ENCODE data around the gene HCN4. TPM values are rescaled to one million over a fixed set of nuclear protein-coding genes. Genes with fewer than 3 reads are reported as not detected.

Gene HCN4
- total RNA-seq (2022; extraction: Qiagen RNA extraction; ENCODE audit: low read depth), result 0.22 to 0.37 TPM (median 0.26 TPM) in 5 replicates

DNA sequence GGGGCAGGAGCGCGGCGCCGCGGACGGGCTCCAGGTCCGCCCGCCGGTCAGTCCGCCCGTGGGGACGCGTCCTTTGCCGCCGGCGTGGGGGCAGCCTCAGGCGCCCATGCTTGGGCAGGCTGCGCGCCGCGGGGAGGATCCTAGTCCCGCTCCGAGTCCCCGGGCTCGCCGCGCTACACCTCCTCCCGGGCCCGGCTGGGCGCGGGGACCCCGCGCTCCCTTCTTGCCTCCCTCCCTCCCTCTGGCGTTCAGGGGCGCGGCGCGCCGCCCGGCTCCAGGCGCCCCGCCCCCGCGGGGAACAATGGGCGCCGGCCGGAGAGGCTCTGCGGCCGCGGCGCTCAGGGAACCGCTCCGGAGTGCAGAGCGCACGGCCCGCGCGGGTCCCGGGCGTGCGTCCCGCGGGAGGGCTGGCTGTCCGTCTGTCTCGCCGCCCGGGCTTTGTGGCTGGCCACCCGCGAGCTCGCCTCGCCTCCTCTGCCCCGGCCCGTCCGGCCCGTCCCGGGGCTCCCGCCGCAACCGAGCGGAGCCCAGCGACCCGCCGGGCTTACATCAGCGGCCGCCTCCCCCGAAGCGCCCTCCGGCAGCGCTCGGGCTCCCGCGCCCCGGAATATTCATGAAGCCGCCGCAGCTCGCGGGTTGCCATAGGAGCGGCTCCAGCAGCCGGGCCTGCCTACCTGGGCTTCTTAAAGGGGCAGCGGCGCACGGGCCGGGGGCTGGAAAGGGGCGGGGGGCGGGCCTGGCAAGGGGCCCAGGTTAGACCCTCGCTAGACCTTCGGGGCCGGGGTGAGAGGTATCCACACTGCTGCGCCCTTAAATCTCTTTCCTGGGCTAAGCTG lies at the start of gene HCN4:
TSS of gene HCN4 (minus strand) at position 658 of the 836 bp plus-strand sequence. CDS start 688 bp downstream, outside the sequence.

Other genes with a start within 250 kb of the HCN4 start
- not detected in 5 replicates for gene REC114, start 74.2 kb upstream of the HCN4 start, total RNA-seq (2022; extraction: Qiagen RNA extraction; ENCODE audit: low read depth)